OCI-LY7 (cell line): ENCODE results near the gene TVP23A. TPM values are rescaled to one million over a fixed set of nuclear protein-coding genes. Genes with fewer than 3 reads are reported as not detected.
A peak's percentile ranks its signal among the peaks of the same experiment; 100 is the strongest.

Source experiments
- BruUV-seq: library from RNA; stranded (reverse); fragments of 400-500 nt; replicated peaks from 2 replicates; lab custom pipeline; 2021; lab: Mats Ljungman, UMichigan
- CTCF ChIA-PET: fragments of 300-600 bp; sonication (Branson Sonifier 250); formaldehyde crosslinking; loops from one replicate; lab custom pipeline; 2022; ENCODE audit warnings: antibody characterized with exemption; ENCODE audit not compliant: unreplicated experiment; lab: Charles Lee
- POLR2A ChIA-PET: fragments of 300-600 bp; sonication (Branson Sonifier 250); formaldehyde crosslinking; loops from one replicate; lab custom pipeline; 2022; ENCODE audit warnings: antibody characterized with exemption; lab: Charles Lee
- DNase-seq: peaks from one replicate; pipeline ENCODE4 v3.0.0-alpha.2; 2015; ENCODE audit warnings: low spot score
- H2AFZ ChIP-seq: fragments of 200-600 bp; sonication (generic), shearing (Covaris generic); 2 replicates; pipeline ENCODE4 v1.6.1; 2014; ENCODE audit warnings: mild to moderate bottlenecking, antibody characterized with exemption, low read length, moderate library complexity
- H3K27ac ChIP-seq: fragments of 200-600 bp; sonication (generic); 2 replicates; pipeline ENCODE4 v1.5.1; 2014; ENCODE audit warnings: mixed run types, low read depth, mild to moderate bottlenecking, moderate library complexity, low read length, inconsistent platforms; ENCODE audit not compliant: poor library complexity, severe bottlenecking
- H3K36me3 ChIP-seq: fragments of 200-600 bp; sonication (generic); 2 replicates; pipeline ENCODE4 v1.6.1; 2014; ENCODE audit warnings: mild to moderate bottlenecking, antibody characterized with exemption, low read length, moderate library complexity, mixed read lengths; ENCODE audit not compliant: insufficient read depth
- H3K4me1 ChIP-seq: fragments of 200-600 bp; sonication (generic); 2 replicates; pipeline ENCODE4 v1.5.1; 2014; ENCODE audit warnings: mild to moderate bottlenecking, low read length; ENCODE audit not compliant: insufficient read depth, poor library complexity, severe bottlenecking
- H3K4me2 ChIP-seq: fragments of 200-600 bp; sonication (generic); 2 replicates; pipeline ENCODE4 v1.6.1; 2014; ENCODE audit warnings: mild to moderate bottlenecking, low read length
- H3K4me3 ChIP-seq: fragments of 200-600 bp; sonication (generic); 2 replicates; pipeline ENCODE4 v1.5.1; 2014; ENCODE audit warnings: mild to moderate bottlenecking, low read depth, low read length; ENCODE audit not compliant: poor library complexity, severe bottlenecking
- H3K79me2 ChIP-seq: fragments of 200-600 bp; sonication (generic); 2 replicates; pipeline ENCODE4 v1.6.1; 2016; ENCODE audit warnings: low read depth, mild to moderate bottlenecking, low read length, moderate library complexity, mixed read lengths; ENCODE audit not compliant: insufficient read depth
- H3K9me2 ChIP-seq: fragments of 200-600 bp; sonication (generic); 2 replicates; pipeline ENCODE4 v1.6.1; 2016; ENCODE audit warnings: mild to moderate bottlenecking, low read length, mixed read lengths; ENCODE audit not compliant: insufficient read depth
- H3K9me3 ChIP-seq: fragments of 200-600 bp; sonication (generic); 2 replicates; pipeline ENCODE4 v1.6.1; 2014; ENCODE audit warnings: mild to moderate bottlenecking, mixed run types, low read length, mixed read lengths
- H4K20me1 ChIP-seq: fragments of 200-600 bp; sonication (generic); 2 replicates; pipeline ENCODE4 v1.6.1; 2014; ENCODE audit warnings: mild to moderate bottlenecking, antibody characterized with exemption, low read length, moderate library complexity, mixed read lengths; ENCODE audit not compliant: insufficient read depth
- CTCF ChIP-seq: fragments of 200-600 bp; sonication (generic); conservative IDR thresholded peaks from 2 replicates; pipeline ENCODE4 v1.5.1; 2014; ENCODE audit warnings: mild to moderate bottlenecking, antibody characterized with exemption, low read length, moderate library complexity, mixed read lengths
- EZH2phosphoT487 ChIP-seq: fragments of 200-600 bp; sonication (generic); IDR thresholded peaks from 2 replicates; pipeline ENCODE4 v1.6.1; 2018; ENCODE audit warnings: low read depth, borderline replicate concordance, mild to moderate bottlenecking, mixed run types, antibody characterized with exemption, low read length, moderate library complexity, mixed read lengths
- intact Hi-C: fragments of 100-400 bp; cut with micrococcal nuclease; formaldehyde crosslinking; loops from one replicate; pipeline ENCODE4 v1.10.0; 2022; ENCODE audit not compliant: unreplicated experiment
- total RNA-seq, 2 experiments: library from RNA; depleted of rRNA in 1 of 2; stranded (reverse); fragments of >200 nt in 1 of 2; shearing (Covaris generic) in 1 of 2; gene quantifications; 2 replicates each; pipeline ENCODE4 v1.2.3, GENCODE V29; 2014 to 2022

TVP23A gene
- total RNA-seq, 2 experiments from 2014 or later = 0.57 TPM; not detected in 1

- POLR2A ChIA-PET = interaction anchor here (0.6 to 3.0 kb wide), 13 partner anchors 8 to 206 kb away, joined by 3 to 13 read pairs (median 4); partner anchors contain the start of genes CIITA and DEXI
- Histone ChIP-seq H3K4me2 (peak overlapping the region; percentile 91), H3K9me3 (no peaks in the 10 kb centered on the region), H3K79me2 (peaks cover 6% of the 10 kb centered on the region; the same call in 1 of the 2 replicates), H3K4me3 (peak overlapping the region; percentile 70), H3K36me3 (peaks cover 34% of the 10 kb centered on the region), H3K4me1 (peaks cover 32% of the 10 kb centered on the region), H3K27ac (no peak overlapping the region), H2AFZ (peak overlapping the region; percentile 67; the same call in 1 of the 2 replicates), H3K9me2 (no peaks in the 10 kb centered on the region), H4K20me1 (no peaks in the 10 kb centered on the region)
- CTCF ChIA-PET = interaction anchor here (0.6 to 1.2 kb wide), 3 partner anchors 59 to 174 kb away, joined by 3 to 7 read pairs (median 4); no protein-coding TSS in a partner anchor
- TF ChIP-seq EZH2phosphoT487 (no peak), CTCF (no peak)
- intact Hi-C loops = loop anchor here (2.0 to 10.0 kb wide), 3 partner anchors 132 to 1650 kb away; partner anchors contain the start of genes CIITA and HAPSTR1
- no peak for DNase-seq
- TSS peak; percentile 72 for BruUV-seq
These were observed 74.1 kb downstream of the TVP23A start for GRCh38 chr16:10744370-10745030.

- CTCF ChIA-PET = interaction anchor here (0.6 to 1.2 kb wide), 4 partner anchors 59 to 1054 kb away, joined by 3 to 7 read pairs (median 4); no protein-coding TSS in a partner anchor
- no peaks in the 10 kb centered on the region for H3K9me3 ChIP-seq
- H4K20me1 ChIP-seq = no peaks in the 10 kb centered on the region
- peaks cover 6% of the 10 kb centered on the region; the same call in 1 of the 2 replicates for H3K79me2 ChIP-seq
- H3K9me2 ChIP-seq = no peaks in the 10 kb centered on the region
- H3K36me3 ChIP-seq = peaks cover 28% of the 10 kb centered on the region
- DNase-seq = peak; percentile 95
- POLR2A ChIA-PET = interaction anchor here (0.6 to 3.0 kb wide), 14 partner anchors 9 to 343 kb away, joined by 3 to 13 read pairs (median 4); partner anchors contain the start of genes CIITA and DEXI
- H3K4me3 ChIP-seq = peak within 1 kb of the TSS; percentile 70
- H3K4me2 ChIP-seq = peak within 1 kb of the TSS; percentile 91
- H2AFZ ChIP-seq = peak within 1 kb of the TSS; percentile 73
- intact Hi-C loops = loop anchor here (2.0 to 10.0 kb wide), 3 partner anchors 133 to 1649 kb away; partner anchors contain the start of genes CIITA and HAPSTR1
- peak within 1 kb of the TSS; percentile 75 for H3K27ac ChIP-seq
- TF ChIP-seq EZH2phosphoT487 (no peak), CTCF (no peak)
- BruUV-seq = no TSS peak
- H3K4me1 ChIP-seq = peaks cover 32% of the 10 kb centered on the region
These were observed 74.8 kb downstream of the TVP23A start, which contains the start of gene NUBP1 for GRCh38 chr16:10743610-10744369. Gene NUBP1 (plus strand): TSS chr16:10743842. CDS start chr16:10743864, 22 bp downstream.
